Heart left ventricle (tissue), 16 donors: ENCODE measurements around the gene GALNT18. TPM values are rescaled to one million over a fixed set of nuclear protein-coding genes. Genes with fewer than 3 reads are reported as not detected.
A peak's percentile ranks its signal among the peaks of the same experiment; 100 is the strongest.

Experiments used
- ATAC-seq, 4 donors: fragments of 200-7000 bp; cut with Tn5 transposase; one replicate each; pipeline ENCODE4 v1.9.1; 2020 to 2022; ENCODE audit warnings: moderate library complexity in 4 of 4, mild to moderate bottlenecking in 3 of 4, moderate number of reproducible peaks in 1 of 4
- DNase-seq, 5 donors: peaks; one replicate each; pipeline ENCODE4 v3.0.0-alpha.2; 2020
- H3K27ac ChIP-seq, 12 donors: fragments of 200-600 bp; sonication (generic) in 4 of 12; one replicate each; pipeline versions ENCODE4 v1.5.0 to v1.8.0; 2016 to 2022; ENCODE audit warnings: mild to moderate bottlenecking in 2 of 12
- H3K27me3 ChIP-seq, 9 donors: fragments of 200-600 bp; sonication (generic) in 2 of 9; one replicate each; pipeline versions ENCODE4 v1.5.1 to v1.8.0; 2016 to 2022; ENCODE audit warnings: mild to moderate bottlenecking in 3 of 9
- H3K36me3 ChIP-seq, 9 donors: fragments of 200-600 bp; sonication (generic) in 2 of 9; one replicate each; pipeline versions ENCODE4 v1.5.0 to v1.8.0; 2018 to 2022; ENCODE audit warnings: mild to moderate bottlenecking in 2 of 9
- H3K4me1 ChIP-seq, 12 donors: fragments of 200-600 bp; sonication (generic) in 4 of 12; one replicate each; pipeline versions ENCODE4 v1.5.0 to v1.8.0; 2016 to 2022; ENCODE audit warnings: mild to moderate bottlenecking in 3 of 12
- H3K4me3 ChIP-seq, 12 donors: fragments of 200-600 bp; sonication (generic) in 4 of 12; one replicate each; pipeline versions ENCODE4 v1.5.0 to v1.8.0; 2017 to 2022; ENCODE audit warnings: mild to moderate bottlenecking in 9 of 12, moderate library complexity in 4 of 12
- H3K9me3 ChIP-seq, 12 donors: fragments of 200-600 bp; sonication (generic) in 4 of 12; one replicate each; pipeline versions ENCODE4 v1.5.0 to v1.8.0; 2016 to 2022; ENCODE audit warnings: mild to moderate bottlenecking in 1 of 12
- CTCF ChIP-seq, 12 donors: fragments of 200-600 bp; sonication (generic) in 4 of 12; IDR thresholded peaks; one replicate each; pipeline versions ENCODE4 v1.5.0 to v1.8.0; 2018 to 2022; ENCODE audit warnings: antibody characterized with exemption in 12 of 12, mild to moderate bottlenecking in 5 of 12
- POLR2A ChIP-seq, 2 donors: fragments of 450-650 bp; IDR thresholded peaks; one replicate each; pipeline ENCODE4 v1.6.1; 2017; ENCODE audit warnings: antibody characterized with exemption in 2 of 2, mild to moderate bottlenecking in 2 of 2, moderate library complexity in 2 of 2
- WGBS, 4 donors: extraction: QIAGEN DNeasy Blood & Tissue Kit in 2 of 4; methylation state at CpG; one replicate each; pipeline versions ENCODE4 v1.1.5 to v1.1.7; 2013 to 2018; 5-methylcytosine and 5-hydroxymethylcytosine counted together
- intact Hi-C, 10 donors: fragments of 100-400 bp; cut with DNase I; formaldehyde crosslinking; loops; one replicate each; pipeline versions ENCODE4 v1.11.1 to v1.14.2; 2022
- polyA plus RNA-seq, 2 donors: library from polyadenylated mRNA; stranded (reverse); fragments of 200-250 nt; gene quantifications; one replicate each; pipeline ENCODE4 v1.2.3, GENCODE V29; 2013
- total RNA-seq, 9 donors: library from RNA; depleted of rRNA in 2 of 9; stranded (reverse); fragments of >200 nt in 2 of 9; fragmentation: NEBNext Ultra II Directional in 3 of 9; extraction: Animal tissue kit (Norgen Biotek cat#: 25700) in 3 of 9; gene quantifications; one replicate each; pipeline versions ENCODE4 v1.1.0 to v1.2.4, GENCODE V29; 2016 to 2023
- donor health status: ischemic (EF 13 %, LVEDD 7.1; RV severe dilation, severe dysfunction).
- donor health status: healthy with polysubstance abuse.
- donor health status: DM: no; HTN: yes; CAD: no.
- donor health status: DM: no; HTN: no; CAD: no.
- donor health status: ischemic (EF 25% LVEDD 6.9; RV normal size, moderate dysfunction).
- donor health status: ischemic (EF 25% LVEDD 5.7; RV mildly dilated, moderate dysfunction).
- donor health status: healthy.
- donor health status: DM: yes; HTN: yes; CAD: no.
- donor health status: ischemic (EF 35%, LVEDD 5.7; RV mildly dilated, moderate dysfunction).
- donor health status: nonischemic (EF 11% LVEDD 7.7; RV severe dilation, severe dysfunction).
- donor health status: DM: yes; HTN: yes; CAD: no.
- donor health status: PGD.
- donor health status: ischemic (EF 29% LVEDD 5.4; RV normal size, mild dysfunction).
- donor health status: nonischemic (EF 23%, LVEDD 6.1; RV moderate dilation, normal function).

The GALNT18 gene
- total and polyA plus RNA-seq, 11 donors: 9.0 to 31.8 (median 17.3) TPM

DNA sequence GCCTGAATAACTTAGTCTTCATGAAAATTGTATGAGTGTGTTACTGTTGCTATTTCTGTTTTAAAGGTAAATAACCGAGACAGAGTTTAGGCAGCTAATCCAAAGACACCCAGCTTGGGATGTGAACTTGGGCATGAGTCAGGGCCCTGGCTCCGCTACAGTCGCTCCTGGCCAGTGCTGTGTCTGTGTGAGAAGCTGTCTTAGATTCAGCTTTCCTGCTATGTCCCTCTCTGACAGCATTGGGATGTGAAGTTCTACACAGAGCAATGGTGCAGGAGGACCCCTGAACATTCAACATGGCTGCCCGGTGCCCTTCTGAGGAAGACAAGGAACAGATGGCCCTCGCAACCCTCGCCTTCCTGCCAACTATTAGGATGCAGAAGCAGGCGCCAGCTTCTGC, 49.4 kb downstream of the GALNT18 start:
- ATAC-seq (no peak), DNase-seq (no peak)
- Histone ChIP-seq H3K9me3 (no peaks in the 10 kb centered on the region), H3K36me3 (no peaks in the 10 kb centered on the region), H3K4me1 (peaks cover 3 to 80% (median 29%) of the 10 kb centered on the region in 12 donors), H3K27ac (peak overlapping the region in 1 of 12 donors; percentile 7), H3K27me3 (no peaks in the 10 kb centered on the region), H3K4me3 (no peak overlapping the region)
- TF ChIP-seq CTCF (IDR thresholded peaks at IDR 0.05): no peak
- TF ChIP-seq POLR2A (IDR thresholded peaks at IDR 0.05): no peak
- intact Hi-C loops: loop anchor here in 2 of 10 donors (5.0 kb wide), 1 partner anchor 35 kb away; no protein-coding TSS in a partner anchor
- 95 to 98% (median 96%) methylated on average over 7 of the region's 7 CpGs for WGBS, 4 donors

GRCh38 chr11:11571893-11572292, 49.9 kb downstream of the GALNT18 start:
- DNase-seq (no peak), ATAC-seq (no peak)
- Histone ChIP-seq H3K27ac (peak overlapping the region in 1 of 12 donors; percentile 7), H3K27me3 (no peaks in the 10 kb centered on the region), H3K4me3 (no peak overlapping the region), H3K4me1 (peaks cover 3 to 80% (median 31%) of the 10 kb centered on the region in 12 donors), H3K36me3 (no peaks in the 10 kb centered on the region), H3K9me3 (no peaks in the 10 kb centered on the region)
- WGBS, 4 donors: 95 to 100% (median 97%) methylated on average over 7 of the region's 7 CpGs
- intact Hi-C loops: loop anchor here in 2 of 10 donors (5.0 kb wide), 1 partner anchor 35 kb away; no protein-coding TSS in a partner anchor
- no peak for TF ChIP-seq POLR2A (IDR thresholded peaks at IDR 0.05)
- TF ChIP-seq CTCF (IDR thresholded peaks at IDR 0.05): no peak

- peak overlapping the region in 2 of 12 donors; percentile 26 to 31 for H3K4me3 ChIP-seq
- peak overlapping the region; percentile 2 to 88 (median 74) for H3K27ac ChIP-seq
Measured at GRCh38 chr11:11570823-11571222, 51.0 kb downstream of the GALNT18 start.

More at GRCh38 chr11:11570823-11571222, 51.0 kb downstream of the GALNT18 start:
- no peak for ATAC-seq
- Histone ChIP-seq H3K4me1 (peaks cover 0 to 80% (median 33%) of the 10 kb centered on the region in 12 donors), H3K9me3 (no peaks in the 10 kb centered on the region), H3K36me3 (no peaks in the 10 kb centered on the region), H3K27me3 (no peaks in the 10 kb centered on the region)
- no peak for TF ChIP-seq POLR2A (IDR thresholded peaks at IDR 0.05)
- no peak for TF ChIP-seq CTCF (IDR thresholded peaks at IDR 0.05)
- DNase-seq: no peak
- intact Hi-C loops: loop anchor here in 2 of 10 donors (5.0 kb wide), 1 partner anchor 34 kb away; no protein-coding TSS in a partner anchor
